Measurements from ENCODE around the gene CHST8. TPM values are rescaled to one million over a fixed set of nuclear protein-coding genes. Genes with fewer than 3 reads are reported as not detected.

The CHST8 gene
- total and polyA plus RNA-seq, 2 experiments from 2014 or later: 9.3 to 38.2 TPM

DNA sequence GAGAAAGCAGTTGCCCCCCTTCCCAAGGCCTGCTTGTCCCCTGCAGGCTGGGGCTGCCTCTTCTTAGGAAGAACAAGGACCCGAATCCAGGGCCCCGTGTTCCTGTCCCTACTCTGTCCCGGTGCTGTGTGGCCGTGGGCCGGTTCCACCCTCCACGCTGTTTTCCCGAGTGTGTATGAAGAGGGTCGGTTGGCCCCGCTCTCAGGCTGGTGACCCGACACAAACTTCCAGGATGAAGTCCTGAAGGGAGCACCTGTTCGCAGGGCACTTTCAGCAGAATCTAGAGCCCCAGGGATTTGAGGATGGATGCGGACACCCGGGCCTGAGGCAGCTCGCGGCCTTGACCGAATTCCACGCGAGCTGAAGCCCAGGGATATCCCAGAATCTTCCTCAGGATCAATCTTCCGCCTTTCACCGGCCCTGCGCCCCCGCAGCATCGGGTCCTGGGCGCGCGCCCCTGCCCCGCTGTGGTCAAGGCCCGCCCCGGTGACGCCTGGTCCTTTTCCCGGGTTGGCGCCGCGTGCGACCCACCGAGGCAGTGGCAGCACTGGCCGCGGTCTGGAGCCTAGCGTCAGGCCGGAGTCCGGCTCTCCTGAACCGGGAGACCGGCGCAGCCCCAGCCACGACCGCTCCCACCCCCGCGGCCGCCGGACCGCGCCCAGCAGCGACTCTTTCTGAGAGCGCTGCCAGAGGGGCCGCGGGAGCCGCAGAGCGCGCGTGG is 528 bp upstream of the CHST8 start:
- H3K9me2 ChIP-seq (ENCODE audit: insufficient read depth): no peaks in the 10 kb centered on the region

More for the DNA sequence above, 528 bp upstream of the CHST8 start:
- TF ChIP-seq EZH2 (IDR thresholded peaks at IDR 0.05; ENCODE audit: low read depth, unreplicated experiment) (no peak), ZNF331 (CRISPR knock-in tag; IDR thresholded peaks at IDR 0.05; ENCODE audit: low read depth) (no peak), CREB1 (CRISPR knock-in tag; IDR thresholded peaks at IDR 0.05; ENCODE audit: low read depth) (no peak), JUNB (IDR thresholded peaks at IDR 0.05; ENCODE audit: unreplicated experiment) (no peak), EZH2phosphoT487 (IDR thresholded peaks at IDR 0.05; ENCODE audit: unreplicated experiment) (no peak), STAT1 (IDR thresholded peaks at IDR 0.05; ENCODE audit: unreplicated experiment) (no peak)
- TF ChIP-seq, protein P1, sequence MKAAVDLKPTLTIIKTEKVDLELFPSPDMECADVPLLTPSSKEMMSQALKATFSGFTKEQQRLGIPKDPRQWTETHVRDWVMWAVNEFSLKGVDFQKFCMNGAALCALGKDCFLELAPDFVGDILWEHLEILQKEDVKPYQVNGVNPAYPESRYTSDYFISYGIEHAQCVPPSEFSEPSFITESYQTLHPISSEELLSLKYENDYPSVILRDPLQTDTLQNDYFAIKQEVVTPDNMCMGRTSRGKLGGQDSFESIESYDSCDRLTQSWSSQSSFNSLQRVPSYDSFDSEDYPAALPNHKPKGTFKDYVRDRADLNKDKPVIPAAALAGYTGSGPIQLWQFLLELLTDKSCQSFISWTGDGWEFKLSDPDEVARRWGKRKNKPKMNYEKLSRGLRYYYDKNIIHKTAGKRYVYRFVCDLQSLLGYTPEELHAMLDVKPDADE (IDR thresholded peaks at IDR 0.05): no peak
- TF ChIP-seq, protein P2, sequence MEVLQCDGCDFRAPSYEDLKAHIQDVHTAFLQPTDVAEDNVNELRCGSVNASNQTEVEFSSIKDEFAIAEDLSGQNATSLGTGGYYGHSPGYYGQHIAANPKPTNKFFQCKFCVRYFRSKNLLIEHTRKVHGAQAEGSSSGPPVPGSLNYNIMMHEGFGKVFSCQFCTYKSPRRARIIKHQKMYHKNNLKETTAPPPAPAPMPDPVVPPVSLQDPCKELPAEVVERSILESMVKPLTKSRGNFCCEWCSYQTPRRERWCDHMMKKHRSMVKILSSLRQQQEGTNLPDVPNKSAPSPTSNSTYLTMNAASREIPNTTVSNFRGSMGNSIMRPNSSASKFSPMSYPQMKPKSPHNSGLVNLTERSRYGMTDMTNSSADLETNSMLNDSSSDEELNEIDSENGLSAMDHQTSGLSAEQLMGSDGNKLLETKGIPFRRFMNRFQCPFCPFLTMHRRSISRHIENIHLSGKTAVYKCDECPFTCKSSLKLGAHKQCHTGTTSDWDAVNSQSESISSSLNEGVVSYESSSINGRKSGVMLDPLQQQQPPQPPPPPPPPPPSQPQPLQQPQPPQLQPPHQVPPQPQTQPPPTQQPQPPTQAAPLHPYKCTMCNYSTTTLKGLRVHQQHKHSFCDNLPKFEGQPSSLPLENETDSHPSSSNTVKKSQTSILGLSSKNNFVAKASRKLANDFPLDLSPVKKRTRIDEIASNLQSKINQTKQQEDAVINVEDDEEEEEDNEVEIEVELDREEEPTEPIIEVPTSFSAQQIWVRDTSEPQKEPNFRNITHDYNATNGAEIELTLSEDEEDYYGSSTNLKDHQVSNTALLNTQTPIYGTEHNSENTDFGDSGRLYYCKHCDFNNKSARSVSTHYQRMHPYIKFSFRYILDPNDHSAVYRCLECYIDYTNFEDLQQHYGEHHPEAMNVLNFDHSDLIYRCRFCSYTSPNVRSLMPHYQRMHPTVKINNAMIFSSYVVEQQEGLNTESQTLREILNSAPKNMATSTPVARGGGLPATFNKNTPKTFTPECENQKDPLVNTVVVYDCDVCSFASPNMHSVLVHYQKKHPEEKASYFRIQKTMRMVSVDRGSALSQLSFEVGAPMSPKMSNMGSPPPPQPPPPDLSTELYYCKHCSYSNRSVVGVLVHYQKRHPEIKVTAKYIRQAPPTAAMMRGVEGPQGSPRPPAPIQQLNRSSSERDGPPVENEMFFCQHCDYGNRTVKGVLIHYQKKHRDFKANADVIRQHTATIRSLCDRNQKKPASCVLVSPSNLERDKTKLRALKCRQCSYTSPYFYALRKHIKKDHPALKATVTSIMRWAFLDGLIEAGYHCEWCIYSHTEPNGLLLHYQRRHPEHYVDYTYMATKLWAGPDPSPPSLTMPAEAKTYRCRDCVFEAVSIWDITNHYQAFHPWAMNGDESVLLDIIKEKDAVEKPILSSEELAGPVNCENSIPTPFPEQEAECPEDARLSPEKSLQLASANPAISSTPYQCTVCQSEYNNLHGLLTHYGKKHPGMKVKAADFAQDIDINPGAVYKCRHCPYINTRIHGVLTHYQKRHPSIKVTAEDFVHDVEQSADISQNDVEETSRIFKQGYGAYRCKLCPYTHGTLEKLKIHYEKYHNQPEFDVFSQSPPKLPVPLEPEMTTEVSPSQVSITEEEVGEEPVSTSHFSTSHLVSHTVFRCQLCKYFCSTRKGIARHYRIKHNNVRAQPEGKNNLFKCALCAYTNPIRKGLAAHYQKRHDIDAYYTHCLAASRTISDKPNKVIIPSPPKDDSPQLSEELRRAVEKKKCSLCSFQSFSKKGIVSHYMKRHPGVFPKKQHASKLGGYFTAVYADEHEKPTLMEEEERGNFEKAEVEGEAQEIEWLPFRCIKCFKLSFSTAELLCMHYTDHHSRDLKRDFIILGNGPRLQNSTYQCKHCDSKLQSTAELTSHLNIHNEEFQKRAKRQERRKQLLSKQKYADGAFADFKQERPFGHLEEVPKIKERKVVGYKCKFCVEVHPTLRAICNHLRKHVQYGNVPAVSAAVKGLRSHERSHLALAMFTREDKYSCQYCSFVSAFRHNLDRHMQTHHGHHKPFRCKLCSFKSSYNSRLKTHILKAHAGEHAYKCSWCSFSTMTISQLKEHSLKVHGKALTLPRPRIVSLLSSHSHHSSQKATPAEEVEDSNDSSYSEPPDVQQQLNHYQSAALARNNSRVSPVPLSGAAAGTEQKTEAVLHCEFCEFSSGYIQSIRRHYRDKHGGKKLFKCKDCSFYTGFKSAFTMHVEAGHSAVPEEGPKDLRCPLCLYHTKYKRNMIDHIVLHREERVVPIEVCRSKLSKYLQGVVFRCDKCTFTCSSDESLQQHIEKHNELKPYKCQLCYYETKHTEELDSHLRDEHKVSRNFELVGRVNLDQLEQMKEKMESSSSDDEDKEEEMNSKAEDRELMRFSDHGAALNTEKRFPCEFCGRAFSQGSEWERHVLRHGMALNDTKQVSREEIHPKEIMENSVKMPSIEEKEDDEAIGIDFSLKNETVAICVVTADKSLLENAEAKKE (CRISPR knock-in tag; IDR thresholded peaks at IDR 0.05): no peak
- H3K27me3 ChIP-seq (ENCODE audit: insufficient read depth): peaks cover 60% of the 10 kb centered on the region
- peaks cover 3% of the 10 kb centered on the region; the same call in 1 of the 2 replicates for H3K36me3 ChIP-seq (ENCODE audit: insufficient read depth)
- peak overlapping the region; percentile 53 for H3K4me3 ChIP-seq
- H4K20me1 ChIP-seq (replicated peaks; ENCODE audit: insufficient read depth): peaks cover 6% of the 10 kb centered on the region
- no peak overlapping the region for H3K27ac Mint-ChIP-seq
- peak; percentile 61 for DNase-seq (ENCODE audit: low spot score)
- H3K27ac ChIP-seq (ENCODE audit: low read depth): no peak overlapping the region
- peak overlapping the region; percentile 66 for H3K4me3 Mint-ChIP-seq
- no peaks in the 10 kb centered on the region for H3K9me3 Mint-ChIP-seq
- H3K4me1 Mint-ChIP-seq: peaks cover 28% of the 10 kb centered on the region
- peaks cover 25% of the 10 kb centered on the region for H3K4me1 ChIP-seq (ENCODE audit: insufficient read depth)
- peak overlapping the region; percentile 66; the same call in 1 of the 2 replicates for H2AFZ ChIP-seq
- H3K36me3 Mint-ChIP-seq (ENCODE audit: low read depth): peaks cover 8% of the 10 kb centered on the region
- H3K27me3 Mint-ChIP-seq (ENCODE audit: insufficient read depth, low read depth, poor library complexity): peaks cover 61% of the 10 kb centered on the region
- 0 out of 2 replicates have a peak, but pooled peaks cover 7% of the 10 kb centered on the region for H3F3A ChIP-seq (replicated peaks; ENCODE audit: low read depth)
- H3K4me2 ChIP-seq: peak overlapping the region; percentile 81
- H3K79me2 ChIP-seq (replicated peaks; ENCODE audit: insufficient read depth): peaks cover 28% of the 10 kb centered on the region
- peak; percentile 27 for ATAC-seq

Measured in GM23338 (cell line).